H9 (cell line): ENCODE results near the gene KLB. TPM values are rescaled to one million over a fixed set of nuclear protein-coding genes. Genes with fewer than 3 reads are reported as not detected.

Experiments
- DNase-seq: peaks from one replicate; pipeline ENCODE4 v3.0.0-alpha.2; 2017
- H2AFZ ChIP-seq: one replicate; pipeline ENCODE4 v1.6.1; 2013; ENCODE audit warnings: mild to moderate bottlenecking, low read length, control low read depth, moderate library complexity
- H2AK5ac ChIP-seq: 2 replicates; pipeline ENCODE4 v1.6.1; 2013; ENCODE audit warnings: low read length, control low read depth, mixed read lengths; ENCODE audit not compliant: insufficient read length
- H2BK120ac ChIP-seq: one replicate; pipeline ENCODE4 v1.6.1; 2013; ENCODE audit warnings: low read depth, mild to moderate bottlenecking, low read length, control low read depth, inconsistent platforms; ENCODE audit not compliant: poor library complexity, severe bottlenecking
- H2BK12ac ChIP-seq: 2 replicates; pipeline ENCODE4 v1.6.1; 2013; ENCODE audit warnings: low read length, control low read depth, mixed read lengths, low read depth; ENCODE audit not compliant: insufficient read length
- H2BK15ac ChIP-seq: 2 replicates; pipeline ENCODE4 v1.6.1; 2013; ENCODE audit warnings: low read depth, low read length, control low read depth
- H2BK20ac ChIP-seq: one replicate; pipeline ENCODE4 v1.6.1; 2013; ENCODE audit warnings: low read depth, mild to moderate bottlenecking, low read length, control low read depth, inconsistent platforms; ENCODE audit not compliant: poor library complexity, severe bottlenecking
- H2BK5ac ChIP-seq: 2 replicates; pipeline ENCODE4 v1.6.1; 2013; ENCODE audit warnings: low read length, control low read depth, mixed read lengths; ENCODE audit not compliant: insufficient read length
- H3K14ac ChIP-seq: 2 replicates; pipeline ENCODE4 v1.6.1; 2013; ENCODE audit warnings: low read length, control low read depth; ENCODE audit not compliant: insufficient read depth
- H3K18ac ChIP-seq: 2 replicates; pipeline ENCODE4 v1.6.1; 2013; ENCODE audit warnings: low read depth, mild to moderate bottlenecking, mixed read lengths, low read length, control low read depth; ENCODE audit not compliant: insufficient read length
- H3K23ac ChIP-seq: 2 replicates; pipeline ENCODE4 v1.6.1; 2013; ENCODE audit warnings: low read length, control low read depth, mixed read lengths, low read depth; ENCODE audit not compliant: insufficient read length
- H3K23me2 ChIP-seq: 2 replicates; pipeline ENCODE4 v1.6.1; 2013; ENCODE audit warnings: low read depth, mild to moderate bottlenecking, mixed read lengths, low read length, control low read depth; ENCODE audit not compliant: insufficient read length, poor library complexity, severe bottlenecking
- H3K27ac ChIP-seq: 2 replicates; pipeline ENCODE4 v1.5.1; 2013; ENCODE audit warnings: low read length, control low read depth, mixed read lengths, low read depth; ENCODE audit not compliant: insufficient read length
- H3K27me3 ChIP-seq: 2 replicates; pipeline ENCODE4 v1.6.1; 2013; ENCODE audit warnings: low read length, control low read depth, inconsistent platforms; ENCODE audit not compliant: insufficient read depth
- H3K4ac ChIP-seq: 2 replicates; pipeline ENCODE4 v1.6.1; 2013; ENCODE audit warnings: low read depth, mild to moderate bottlenecking, control low read depth, inconsistent platforms, low read length, moderate library complexity
- H3K4me1 ChIP-seq: 2 replicates; pipeline ENCODE4 v1.6.1; 2013; ENCODE audit warnings: low read length, control low read depth, inconsistent platforms; ENCODE audit not compliant: insufficient read depth
- H3K4me2 ChIP-seq: 2 replicates; pipeline ENCODE4 v1.6.1; 2013; ENCODE audit warnings: low read length, control low read depth, mixed read lengths; ENCODE audit not compliant: insufficient read length, insufficient read depth
- H3K56ac ChIP-seq: 2 replicates; pipeline ENCODE4 v1.6.1; 2013; ENCODE audit warnings: low read depth, mild to moderate bottlenecking, mixed read lengths, low read length, control low read depth; ENCODE audit not compliant: insufficient read length
- H3K79me1 ChIP-seq: 2 replicates; pipeline ENCODE4 v1.6.1; 2013; ENCODE audit warnings: low read depth, mild to moderate bottlenecking, moderate library complexity, low read length, control low read depth, inconsistent platforms; ENCODE audit not compliant: insufficient read depth, poor library complexity, severe bottlenecking
- H3K79me2 ChIP-seq: 2 replicates; pipeline ENCODE4 v1.6.1; 2013; ENCODE audit warnings: low read length, control low read depth, inconsistent platforms; ENCODE audit not compliant: insufficient read depth
- H3K9ac ChIP-seq: 2 replicates; pipeline ENCODE4 v1.6.1; 2013; ENCODE audit warnings: low read length, control low read depth, mixed read lengths; ENCODE audit not compliant: insufficient read length; ENCODE audit errors: extremely low read depth
- H3K9me3 ChIP-seq: one replicate; pipeline ENCODE4 v1.6.1; 2013; ENCODE audit warnings: low read depth, low read length, inconsistent platforms; ENCODE audit not compliant: control insufficient read depth
- H3T11ph ChIP-seq: one replicate; pipeline ENCODE4 v1.6.1; 2013; ENCODE audit warnings: mild to moderate bottlenecking, low read length, control low read depth, inconsistent platforms
- H4K20me1 ChIP-seq: one replicate; pipeline ENCODE4 v1.6.1; 2013; ENCODE audit not compliant: control insufficient read depth, insufficient read length, insufficient read depth
- H4K5ac ChIP-seq: 2 replicates; pipeline ENCODE4 v1.6.1; 2013; ENCODE audit warnings: low read depth, mild to moderate bottlenecking, mixed read lengths, low read length, control low read depth; ENCODE audit not compliant: insufficient read length
- H4K8ac ChIP-seq: replicated peaks from 2 replicates; pipeline ENCODE4 v1.6.1; 2013; ENCODE audit warnings: low read length, control low read depth, mixed read lengths, low read depth; ENCODE audit not compliant: insufficient read length
- H4K91ac ChIP-seq: 2 replicates; pipeline ENCODE4 v1.6.1; 2013; ENCODE audit warnings: low read depth, mild to moderate bottlenecking, moderate library complexity, mixed read lengths, low read length, control low read depth; ENCODE audit not compliant: insufficient read length
- H3K27ac Mint-ChIP-seq, 3 experiments: 2 replicates in 2 of 3; 3 replicates in 1 of 3; pipeline ENCODE4 v1.8.0; 2020 to 2021; ENCODE audit warnings: mixed read lengths in 3 of 3, mild to moderate bottlenecking in 1 of 3, moderate library complexity in 1 of 3
- H3K27me3 Mint-ChIP-seq: 2 replicates; pipeline ENCODE4 v1.8.0; 2021; ENCODE audit warnings: low read depth, mild to moderate bottlenecking, moderate library complexity, mixed read lengths
- H3K36me3 Mint-ChIP-seq, 3 experiments: 2 replicates in 2 of 3; 3 replicates in 1 of 3; pipeline ENCODE4 v1.8.0; 2020 to 2021; ENCODE audit warnings: low read depth in 3 of 3, mixed read lengths in 3 of 3; ENCODE audit not compliant: insufficient read depth in 1 of 3
- H3K4me1 Mint-ChIP-seq, 2 experiments: 2 replicates each; pipeline ENCODE4 v1.8.0; 2020; ENCODE audit warnings: mixed read lengths in 2 of 2
- H3K4me3 Mint-ChIP-seq, 2 experiments: 2 replicates in 1 of 2; 3 replicates in 1 of 2; pipeline ENCODE4 v1.8.0; 2020 to 2021; ENCODE audit warnings: mild to moderate bottlenecking in 2 of 2, mixed read lengths in 2 of 2, moderate library complexity in 1 of 2
- H3K9me3 Mint-ChIP-seq, 2 experiments: 2 replicates in 1 of 2; 3 replicates in 1 of 2; pipeline ENCODE4 v1.8.0; 2020; ENCODE audit warnings: mild to moderate bottlenecking in 2 of 2, mixed read lengths in 2 of 2, moderate library complexity in 1 of 2
- CTCF ChIP-seq: fragments of 200-600 bp; sonication (generic); conservative IDR thresholded peaks from 3 replicates; pipeline ENCODE4 v1.8.0; 2021; ENCODE audit warnings: antibody characterized with exemption, mild to moderate bottlenecking
- WGBS: extraction: QIAGEN DNeasy Blood & Tissue Kit; methylation state at CpG from one replicate; pipeline ENCODE4 v1.1.7; 2013; ENCODE audit warnings: missing lambda C conversion rate, low lambda C conversion rate, mixed read lengths; ENCODE audit not compliant: insufficient read length; ENCODE audit errors: extremely low coverage; 5-methylcytosine and 5-hydroxymethylcytosine counted together
- total RNA-seq: library from RNA; stranded (reverse); gene quantifications from 2 replicates; pipeline ENCODE4 v1.2.1, GENCODE V29; 2021

KLB gene
- total RNA-seq, 1 experiment from 2014 or later: 0.07 TPM

GRCh38 chr4:39365830-39366771 is 40.6 kb upstream of the KLB start, which contains the start of gene RFC1:
Gene RFC1, minus strand, starts transcription at chr4:39366362. Its CDS starts 121 bp downstream, at chr4:39366241.
- H2AFZ ChIP-seq: no peak within 1 kb of the TSS
- peaks cover 3% of the 10 kb centered on the region; the same call in 1 of the 2 replicates for H3K27me3 ChIP-seq

More at GRCh38 chr4:39365830-39366771, 40.6 kb upstream of the KLB start, which contains the start of gene RFC1:
- H3K4me3 Mint-ChIP-seq: peak within 1 kb of the TSS; percentile 94 to 96
- no peak for TF ChIP-seq CTCF
- H3K4me1 Mint-ChIP-seq: peaks cover 11 to 17% of the 10 kb centered on the region in 2 experiments
- no peak within 1 kb of the TSS for H2BK120ac ChIP-seq
- H3K9ac ChIP-seq: peak within 1 kb of the TSS; percentile 92
- peak within 1 kb of the TSS; percentile 10 for H4K5ac ChIP-seq
- no peaks in the 10 kb centered on the region for H3K9me3 ChIP-seq
- no peaks in the 10 kb centered on the region for H3K4me1 ChIP-seq
- peak within 1 kb of the TSS; percentile 69 to 95 (median 91) for H3K27ac Mint-ChIP-seq
- H3K27me3 Mint-ChIP-seq: peaks cover 31% of the 10 kb centered on the region
- peak within 1 kb of the TSS; percentile 85 for H3K4me2 ChIP-seq
- H4K8ac ChIP-seq: no peak within 1 kb of the TSS
- DNase-seq: peak; percentile 95
- no peak within 1 kb of the TSS for H3T11ph ChIP-seq
- H3K23ac ChIP-seq: no peak within 1 kb of the TSS
- no peaks in the 10 kb centered on the region for H3K23me2 ChIP-seq
- peaks cover 24% of the 10 kb centered on the region; the same call in 1 of the 2 replicates for H3K79me2 ChIP-seq
- H3K27ac ChIP-seq: no peak within 1 kb of the TSS
- H2BK20ac ChIP-seq: no peak within 1 kb of the TSS
- H3K79me1 ChIP-seq: no peaks in the 10 kb centered on the region
- no peak within 1 kb of the TSS for H3K56ac ChIP-seq
- WGBS: no CpG with 5 or more reads among the region's 60 CpGs
- peak within 1 kb of the TSS; percentile 91 for H3K14ac ChIP-seq
- peaks cover 14 to 22% of the 10 kb centered on the region in 2 experiments for H3K9me3 Mint-ChIP-seq
- H2BK15ac ChIP-seq: no peak within 1 kb of the TSS
- peak within 1 kb of the TSS; percentile 86 for H3K18ac ChIP-seq
- peaks cover 6 to 10% (median 9%) of the 10 kb centered on the region in 3 experiments; a peak in 6 of 7 replicates for H3K36me3 Mint-ChIP-seq
- no peak within 1 kb of the TSS for H2BK12ac ChIP-seq
- no peaks in the 10 kb centered on the region for H4K20me1 ChIP-seq
- H2BK5ac ChIP-seq: no peak within 1 kb of the TSS
- H4K91ac ChIP-seq: no peak within 1 kb of the TSS
- H2AK5ac ChIP-seq: no peak within 1 kb of the TSS
- no peak within 1 kb of the TSS for H3K4ac ChIP-seq
